ENCODE results near the gene CCDC85A. TPM values are rescaled to one million over a fixed set of nuclear protein-coding genes. Genes with fewer than 3 reads are reported as not detected.

Gene CCDC85A
- total RNA-seq, 1 donor from 2014 or later, result 0.17 TPM

GRCh38 chr2:56338232-56338631, 154.4 kb downstream of the CCDC85A start:
- TF ChIP-seq CTCF (conservative IDR thresholded peaks at IDR 0.05; ENCODE audit: low read depth, low read length), result no peak
- no peak overlapping the region for H3K4me3 ChIP-seq (ENCODE audit: low read depth, low read length)
- no peak for DNase-seq (ENCODE audit: low read depth)

- H3K4me3 ChIP-seq (ENCODE audit: low read depth, low read length), result no peak overlapping the region
- no peak for DNase-seq (ENCODE audit: low read depth)
- TF ChIP-seq CTCF (conservative IDR thresholded peaks at IDR 0.05; ENCODE audit: low read depth, low read length), result no peak
Observed at GRCh38 chr2:56344771-56345170, 161.0 kb downstream of the CCDC85A start.

GRCh38 chr2:56347881-56348280, 164.1 kb downstream of the CCDC85A start:
- no peak for TF ChIP-seq CTCF (conservative IDR thresholded peaks at IDR 0.05; ENCODE audit: low read depth, low read length)
- DNase-seq (ENCODE audit: low read depth), result no peak
- no peak overlapping the region for H3K4me3 ChIP-seq (ENCODE audit: low read depth, low read length)

- no peak for DNase-seq (ENCODE audit: low read depth)
- no peak overlapping the region for H3K4me3 ChIP-seq (ENCODE audit: low read depth, low read length)
- TF ChIP-seq CTCF (conservative IDR thresholded peaks at IDR 0.05; ENCODE audit: low read depth, low read length), result no peak
Observed at GRCh38 chr2:56348392-56349210, 164.8 kb downstream of the CCDC85A start.

- no peak overlapping the region for H3K4me3 ChIP-seq (ENCODE audit: low read depth, low read length)
- TF ChIP-seq CTCF (conservative IDR thresholded peaks at IDR 0.05; ENCODE audit: low read depth, low read length), result no peak
- DNase-seq (ENCODE audit: low read depth), result no peak
Observed at GRCh38 chr2:56357655-56358295, 174.0 kb downstream of the CCDC85A start.

GRCh38 chr2:56361844-56362243, 178.1 kb downstream of the CCDC85A start:
- no peak overlapping the region for H3K4me3 ChIP-seq (ENCODE audit: low read depth, low read length)
- DNase-seq (ENCODE audit: low read depth), result no peak
- no peak for TF ChIP-seq CTCF (conservative IDR thresholded peaks at IDR 0.05; ENCODE audit: low read depth, low read length)
